ENCODE data around the gene DHX36. TPM values are rescaled to one million over a fixed set of nuclear protein-coding genes. Genes with fewer than 3 reads are reported as not detected.

The DHX36 gene
- polyA plus RNA-seq (ENCODE audit: insufficient read length in 12 of 12) = 10 to 100 TPM in 11 of 12 donors, not detected in 1; 41.8 to 64.0 (median 54.3) TPM
- long read RNA-seq, donor 1, transcript DHX36-211 (3 exons, 833 nt) = major isoform, 15 of 37 reads
- long read RNA-seq, donor 1, partial matches to known transcripts = 22 of 37 reads
- long read RNA-seq, donor 1, other reads (novel, unspliced or antisense) = 0 of 37 reads
- long read RNA-seq, donor 2, full-length matches to known transcripts = 15 of 28 reads
- long read RNA-seq, donor 2, partial matches to known transcripts = 13 of 28 reads
- long read RNA-seq, donor 2, other reads (novel, unspliced or antisense) = 0 of 28 reads
- long read RNA-seq, donor 3, full-length matches to known transcripts = 9 of 24 reads
- long read RNA-seq, donor 3, partial matches to known transcripts = 15 of 24 reads
- long read RNA-seq, donor 3, other reads (novel, unspliced or antisense) = 0 of 24 reads
- long read RNA-seq, donor 4, partial matches to known transcripts = 7 of 14 reads
- long read RNA-seq, donor 4, other reads (novel, unspliced or antisense) = 0 of 14 reads
- long read RNA-seq, donor 5, full-length matches to known transcripts = 14 of 49 reads
- long read RNA-seq, donor 5, partial matches to known transcripts = 35 of 49 reads
- long read RNA-seq, donor 5, other reads (novel, unspliced or antisense) = 0 of 49 reads
- long read RNA-seq, donor 6, partial matches to known transcripts = 8 of 13 reads
- long read RNA-seq, donor 6, other reads (novel, unspliced or antisense) = 0 of 13 reads
- long read RNA-seq, donor 7, transcript DHX36-211 (3 exons, 833 nt) = major isoform, 5 of 15 reads
- long read RNA-seq, donor 7, partial matches to known transcripts = 7 of 15 reads
- long read RNA-seq, donor 7, other reads (novel, unspliced or antisense) = 0 of 15 reads
- long read RNA-seq, donor 8, full-length matches to known transcripts = 14 of 37 reads
- long read RNA-seq, donor 8, partial matches to known transcripts = 18 of 37 reads
- long read RNA-seq, donor 8, other reads (novel, unspliced or antisense) = 5 of 37 reads
- long read RNA-seq, donor 9, full-length matches to known transcripts = 8 of 17 reads
- long read RNA-seq, donor 9, partial matches to known transcripts = 9 of 17 reads
- long read RNA-seq, donor 9, other reads (novel, unspliced or antisense) = 0 of 17 reads
- long read RNA-seq, donor 10, full-length matches to known transcripts = 14 of 32 reads
- long read RNA-seq, donor 10, partial matches to known transcripts = 18 of 32 reads
- long read RNA-seq, donor 10, other reads (novel, unspliced or antisense) = 0 of 32 reads
- long read RNA-seq, donor 11, full-length matches to known transcripts = 14 of 36 reads
- long read RNA-seq, donor 11, partial matches to known transcripts = 22 of 36 reads
- long read RNA-seq, donor 11, other reads (novel, unspliced or antisense) = 0 of 36 reads

GRCh38 chr3:154323891-154324738, at the start of gene DHX36:
Gene DHX36 (minus strand): TSS chr3:154324487. CDS start chr3:154324416, 71 bp downstream.
- peak; percentile 95 for DNase-seq

- no peak for DNase-seq
Measured at GRCh38 chr3:154367221-154367620, 42.9 kb upstream of the DHX36 start.

GRCh38 chr3:154364849-154365248, 40.6 kb upstream of the DHX36 start:
- no peak for DNase-seq

GRCh38 chr3:154361099-154361498, 36.8 kb upstream of the DHX36 start:
- no peak for DNase-seq

GRCh38 chr3:154356009-154356408, 31.7 kb upstream of the DHX36 start:
- no peak for DNase-seq

GRCh38 chr3:154349223-154349622, 24.9 kb upstream of the DHX36 start:
- DNase-seq = no peak

- no peak for DNase-seq
Measured at GRCh38 chr3:154345422-154346122, 21.3 kb upstream of the DHX36 start.

GRCh38 chr3:154338570-154338969, 14.3 kb upstream of the DHX36 start:
- DNase-seq = no peak

- DNase-seq = no peak
Measured at GRCh38 chr3:154338008-154338407, 13.7 kb upstream of the DHX36 start.

- peak; percentile 38 for DNase-seq
Measured at GRCh38 chr3:154334973-154335420, 10.7 kb upstream of the DHX36 start.

GRCh38 chr3:154327871-154328270, 3.6 kb upstream of the DHX36 start:
- DNase-seq = no peak

GRCh38 chr3:154324919-154325318, 632 bp upstream of the DHX36 start:
- no peak for DNase-seq

- DNase-seq = no peak
Measured at GRCh38 chr3:154316974-154317767, 7.1 kb downstream of the DHX36 start.

GRCh38 chr3:154314152-154314551, 10.1 kb downstream of the DHX36 start:
- no peak for DNase-seq

- DNase-seq = no peak
Measured at GRCh38 chr3:154310840-154311239, 13.4 kb downstream of the DHX36 start.

GRCh38 chr3:154307363-154307762, 16.9 kb downstream of the DHX36 start:
- no peak for DNase-seq

- DNase-seq = no peak
Measured at GRCh38 chr3:154304936-154305335, 19.4 kb downstream of the DHX36 start.

- no peak for DNase-seq
Measured at GRCh38 chr3:154304116-154304786, 20.0 kb downstream of the DHX36 start.
